AG04450 (cell line): ENCODE results near the gene NODAL. TPM values are rescaled to one million over a fixed set of nuclear protein-coding genes. Genes with fewer than 3 reads are reported as not detected.

Experiments used
- CTCF ChIA-PET: fragments of 300-600, 350-600 bp; formaldehyde crosslinking; extraction: SDS; loops from one replicate; lab custom pipeline; 2022; ENCODE audit warnings: antibody characterized with exemption, inconsistent platforms; lab: Charles Lee
- POLR2A ChIA-PET: fragments of 350-600 bp; formaldehyde crosslinking; extraction: SDS; loops from one replicate; lab custom pipeline; 2021; ENCODE audit warnings: antibody characterized with exemption, inconsistent platforms; lab: Yijun Ruan, JAX
- DNase-seq: peaks from one replicate; pipeline ENCODE4 v3.0.0-alpha.2; 2011; ENCODE audit warnings: low read depth, low spot score
- H3K27ac ChIP-seq: one replicate; pipeline ENCODE4 v1.5.1; 2012; ENCODE audit warnings: low read depth, low read length, control low read depth
- H3K27me3 ChIP-seq: one replicate; pipeline ENCODE4 v1.6.0; 2012; ENCODE audit warnings: low read length; ENCODE audit not compliant: control insufficient read depth, insufficient read depth
- H3K4me3 ChIP-seq: 2 replicates; pipeline ENCODE4 v1.5.1; 2011; ENCODE audit warnings: mild to moderate bottlenecking, low read depth, low read length, control low read depth
- H3K9me3 ChIP-seq: 2 replicates; pipeline ENCODE4 v1.5.1; 2012; ENCODE audit warnings: low read length; ENCODE audit not compliant: control insufficient read depth, insufficient read depth
- polyA plus RNA-seq: library from polyadenylated mRNA; depleted of rRNA; stranded (reverse); fragments of >200 nt; gene quantifications from 2 replicates; pipeline ENCODE4 v1.2.3, GENCODE V29; 2011
- TF ChIP-seq, protein P1 (sequence below): IDR thresholded peaks from 2 replicates; pipeline ENCODE4 v1.5.1; 2011; ENCODE audit warnings: low read depth, low read length, control low read depth, inconsistent platforms

NODAL gene
- polyA plus RNA-seq, 1 experiment: not detected

DNA sequence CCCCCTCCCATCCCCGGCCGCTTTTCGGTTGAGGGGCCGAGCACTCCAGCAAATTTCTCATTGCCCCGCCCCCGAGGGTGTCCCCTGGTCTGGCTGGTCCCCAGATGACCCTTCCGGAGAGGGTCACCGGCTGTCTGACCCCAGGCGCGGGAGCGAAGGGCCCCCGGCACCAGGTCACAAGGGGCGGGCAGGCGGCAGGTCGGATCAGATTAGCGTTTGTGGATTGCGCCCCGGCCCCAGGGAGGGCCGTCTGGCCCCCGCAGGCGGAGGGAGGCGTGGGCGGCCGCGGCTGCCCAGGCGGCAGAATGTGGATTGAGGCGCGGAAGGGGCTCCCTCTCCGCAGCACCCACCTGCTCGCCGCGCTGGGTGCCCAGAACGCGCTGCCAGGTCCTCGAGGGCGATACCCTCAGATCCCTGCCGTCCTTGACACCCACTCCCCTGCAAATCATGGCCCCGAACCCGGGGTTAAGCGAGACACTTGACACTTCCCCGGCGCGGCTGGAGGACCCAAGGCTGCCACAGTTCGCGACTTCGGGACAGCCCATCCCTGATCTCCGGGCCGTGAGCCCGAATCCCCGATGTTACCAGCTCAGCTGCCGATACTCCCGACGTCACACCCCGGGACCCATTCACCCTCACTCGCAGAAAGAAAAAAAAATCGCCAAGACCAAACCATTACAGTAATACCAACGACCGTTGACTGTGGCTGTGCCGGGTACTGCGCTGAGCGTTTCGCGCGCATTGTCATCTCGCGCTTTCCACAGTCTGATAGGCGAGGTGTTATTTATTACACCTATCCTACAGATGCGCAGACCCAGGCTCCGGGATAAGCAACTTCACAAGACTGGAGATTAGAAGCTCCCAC lies 953 bp downstream of the NODAL start:
- CTCF ChIA-PET: no interaction called here
- DNase-seq: no peak
- H3K4me3 ChIP-seq: no peak overlapping the region

DNA sequence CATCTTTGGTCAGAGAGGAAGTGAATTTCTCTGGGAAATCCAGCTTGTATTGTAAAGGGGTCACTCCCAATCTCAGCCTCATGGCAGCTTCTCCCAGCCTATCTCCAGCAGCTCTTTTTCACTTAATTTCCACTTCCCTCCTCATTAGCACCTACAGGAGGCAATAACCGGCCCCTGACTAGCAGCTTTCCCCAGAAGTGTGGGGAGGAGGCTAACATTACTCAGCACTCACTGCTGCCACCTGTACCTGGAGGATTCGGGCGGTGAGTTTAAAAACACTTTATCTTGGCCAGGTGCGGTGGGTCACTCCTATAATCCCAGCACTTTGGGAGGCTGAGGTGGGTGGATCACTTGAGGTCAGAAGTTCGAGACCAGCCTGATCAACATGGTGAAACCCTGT lies 3.8 kb downstream of the NODAL start:
- POLR2A ChIA-PET: no interaction called here
- H3K27ac ChIP-seq: no peak overlapping the region
- H3K9me3 ChIP-seq: no peaks in the 10 kb centered on the region; the same call in 1 of the 2 replicates
- CTCF ChIA-PET: interaction anchor here (1.4 kb wide), 1 partner anchor 73 kb away, joined by 3 read pairs; no protein-coding TSS in a partner anchor
- peaks cover 47% of the 10 kb centered on the region for H3K27me3 ChIP-seq
- TF ChIP-seq, protein P1, sequence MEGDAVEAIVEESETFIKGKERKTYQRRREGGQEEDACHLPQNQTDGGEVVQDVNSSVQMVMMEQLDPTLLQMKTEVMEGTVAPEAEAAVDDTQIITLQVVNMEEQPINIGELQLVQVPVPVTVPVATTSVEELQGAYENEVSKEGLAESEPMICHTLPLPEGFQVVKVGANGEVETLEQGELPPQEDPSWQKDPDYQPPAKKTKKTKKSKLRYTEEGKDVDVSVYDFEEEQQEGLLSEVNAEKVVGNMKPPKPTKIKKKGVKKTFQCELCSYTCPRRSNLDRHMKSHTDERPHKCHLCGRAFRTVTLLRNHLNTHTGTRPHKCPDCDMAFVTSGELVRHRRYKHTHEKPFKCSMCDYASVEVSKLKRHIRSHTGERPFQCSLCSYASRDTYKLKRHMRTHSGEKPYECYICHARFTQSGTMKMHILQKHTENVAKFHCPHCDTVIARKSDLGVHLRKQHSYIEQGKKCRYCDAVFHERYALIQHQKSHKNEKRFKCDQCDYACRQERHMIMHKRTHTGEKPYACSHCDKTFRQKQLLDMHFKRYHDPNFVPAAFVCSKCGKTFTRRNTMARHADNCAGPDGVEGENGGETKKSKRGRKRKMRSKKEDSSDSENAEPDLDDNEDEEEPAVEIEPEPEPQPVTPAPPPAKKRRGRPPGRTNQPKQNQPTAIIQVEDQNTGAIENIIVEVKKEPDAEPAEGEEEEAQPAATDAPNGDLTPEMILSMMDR: no peak
- no peak for DNase-seq
- no peak overlapping the region for H3K4me3 ChIP-seq

More for the DNA sequence above, 953 bp downstream of the NODAL start:
- H3K27ac ChIP-seq: no peak overlapping the region
- TF ChIP-seq, protein P1: no peak
- no peaks in the 10 kb centered on the region; the same call in 1 of the 2 replicates for H3K9me3 ChIP-seq
- peaks cover 59% of the 10 kb centered on the region for H3K27me3 ChIP-seq
- POLR2A ChIA-PET: no interaction called here

DNA sequence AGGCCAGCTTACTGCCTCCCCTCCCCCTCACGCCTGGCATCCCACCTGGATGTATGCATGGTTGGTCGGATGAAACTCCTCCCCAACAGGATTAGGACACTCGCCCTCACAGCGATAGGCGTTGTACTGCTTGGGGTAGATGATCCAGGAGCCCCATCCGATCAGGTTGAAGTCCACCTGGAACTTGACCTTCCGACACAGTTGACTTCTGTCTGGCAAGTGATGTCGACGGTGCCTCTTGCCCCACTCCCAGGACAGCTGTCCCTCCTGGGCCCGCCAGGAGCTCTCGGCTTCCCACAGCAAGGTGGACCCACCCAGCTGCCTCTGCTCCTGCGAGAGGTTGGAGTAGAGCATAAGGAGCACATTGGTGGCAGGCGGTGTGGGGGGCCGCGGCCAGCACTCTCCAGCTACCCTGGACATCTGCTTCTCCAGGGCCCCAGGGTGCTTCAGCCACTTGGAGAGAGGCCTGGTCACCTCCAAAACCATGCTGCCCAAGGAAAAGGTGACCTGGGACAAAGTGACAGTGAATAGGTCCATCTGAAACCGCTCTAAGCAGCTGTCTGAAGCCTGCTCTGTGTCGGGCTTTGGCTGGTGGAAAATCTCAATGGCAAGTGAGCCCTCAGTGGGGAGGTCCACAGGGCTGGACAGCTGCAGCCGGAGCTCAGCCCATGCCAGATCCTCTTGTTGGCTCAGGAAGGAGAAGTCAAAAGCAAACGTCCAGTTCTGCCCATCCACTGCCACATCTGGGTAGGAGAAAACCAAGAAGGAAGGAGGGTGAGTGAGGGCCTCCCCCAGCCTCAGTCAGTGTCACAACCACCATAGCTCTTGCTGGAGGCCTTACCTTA lies 6.0 kb downstream of the NODAL start:
- no peak overlapping the region for H3K27ac ChIP-seq
- DNase-seq: no peak
- H3K4me3 ChIP-seq: no peak overlapping the region
- ChIA-PET POLR2A (interaction anchor here (0.6 kb wide), 1 partner anchor 60 kb away, joined by 3 read pairs; no protein-coding TSS in a partner anchor), CTCF (no interaction called here)
- peaks cover 24% of the 10 kb centered on the region for H3K27me3 ChIP-seq
- TF ChIP-seq, protein P1: no peak
- H3K9me3 ChIP-seq: no peaks in the 10 kb centered on the region

DNA sequence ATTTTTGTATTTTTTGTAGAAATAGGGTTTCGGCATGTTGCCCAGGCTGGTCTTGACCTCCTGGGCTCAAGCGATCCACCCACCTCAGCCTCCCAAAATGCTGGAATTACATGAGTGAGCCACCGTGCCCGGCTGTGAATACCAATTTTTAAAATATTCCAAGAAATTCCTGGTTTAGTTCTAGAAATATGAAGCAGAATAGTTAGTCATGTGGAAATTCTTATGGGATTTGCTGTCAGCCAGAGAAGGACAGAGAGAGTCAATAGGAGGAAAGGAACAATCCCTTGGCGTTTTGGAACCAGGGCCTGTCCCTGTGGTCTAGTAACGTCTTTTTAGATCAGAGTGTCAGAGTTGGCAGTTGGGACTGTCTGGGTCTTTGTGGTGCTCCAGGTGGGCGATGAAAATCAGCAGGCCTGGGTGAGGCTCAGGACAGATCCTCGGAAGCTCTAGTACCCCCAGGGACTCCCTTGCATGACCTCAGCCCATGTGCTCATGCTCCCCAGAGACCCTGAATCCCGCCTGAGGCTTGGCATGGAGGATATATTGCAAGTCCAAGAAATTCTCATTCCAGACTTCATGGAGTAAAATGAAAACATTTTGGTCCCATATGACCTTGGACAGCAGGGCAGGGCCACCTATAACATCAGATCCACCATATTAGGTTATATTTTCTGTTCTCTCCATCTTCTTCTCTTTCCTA lies 7.8 kb downstream of the NODAL start:
- Histone ChIP-seq H3K4me3 (no peak overlapping the region), H3K27ac (no peak overlapping the region), H3K27me3 (peaks cover 7% of the 10 kb centered on the region), H3K9me3 (no peaks in the 10 kb centered on the region)
- TF ChIP-seq, protein P1: no peak
- POLR2A ChIA-PET: no interaction called here
- DNase-seq: no peak
- CTCF ChIA-PET: interaction anchor here (1.2 kb wide), 1 partner anchor 212 kb away, joined by 3 read pairs; no protein-coding TSS in a partner anchor
